ENCODE results near the gene NME7.
A peak's percentile ranks its signal among the peaks of the same experiment; 100 is the strongest.

GRCh38 chr1:169133801-169134502 lies 233.6 kb downstream of the NME7 start:
- TF ChIP-seq CTCF (IDR thresholded peaks at IDR 0.05; ENCODE audit: low read length) (peak; percentile 47), EZH2 (IDR thresholded peaks at IDR 0.05; ENCODE audit: borderline replicate concordance, low read length) (no peak)

Data from OCI-LY1 (cell line).